ENCODE data around the gene SBK3. TPM values are rescaled to one million over a fixed set of nuclear protein-coding genes. Genes with fewer than 3 reads are reported as not detected.

Gene SBK3, protein sequence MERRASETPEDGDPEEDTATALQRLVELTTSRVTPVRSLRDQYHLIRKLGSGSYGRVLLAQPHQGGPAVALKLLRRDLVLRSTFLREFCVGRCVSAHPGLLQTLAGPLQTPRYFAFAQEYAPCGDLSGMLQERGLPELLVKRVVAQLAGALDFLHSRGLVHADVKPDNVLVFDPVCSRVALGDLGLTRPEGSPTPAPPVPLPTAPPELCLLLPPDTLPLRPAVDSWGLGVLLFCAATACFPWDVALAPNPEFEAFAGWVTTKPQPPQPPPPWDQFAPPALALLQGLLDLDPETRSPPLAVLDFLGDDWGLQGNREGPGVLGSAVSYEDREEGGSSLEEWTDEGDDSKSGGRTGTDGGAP
- polyA plus RNA-seq (2011; rRNA removed) (not detected in 2 replicates), polyA minus RNA-seq (2011; rRNA and poly(A)+ RNA removed) (not detected in 2 replicates)

DNA sequence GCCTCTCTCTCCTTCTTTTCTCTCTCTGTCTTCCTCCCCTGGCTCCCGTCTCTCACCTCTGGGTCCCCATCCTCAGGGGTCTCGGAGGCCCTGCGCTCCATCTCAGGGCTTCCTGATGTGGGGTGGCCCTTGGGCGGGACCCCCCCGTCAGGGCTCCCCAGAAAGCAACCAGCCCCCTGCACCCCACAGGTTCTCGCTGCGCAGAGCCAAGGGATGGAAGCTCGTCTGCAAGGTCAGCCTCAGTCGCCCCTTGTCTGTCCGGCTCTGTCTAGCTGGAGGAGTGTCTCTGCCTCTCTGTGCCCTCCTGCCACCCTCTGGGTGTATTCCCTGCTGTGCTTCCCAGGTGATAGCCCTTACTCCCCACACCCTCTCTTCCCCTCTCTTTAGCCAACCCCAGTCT is at the start of gene SBK3:
SBK3 (minus strand) TSS at position 101 of the 400 bp plus-strand sequence; CDS start at position 101, 0 bp downstream.
- no peak within 1 kb of the TSS for H3K4me3 ChIP-seq (ENCODE audit: low read depth, low read length)
- CTCF ChIA-PET = no interaction called here
- DNase-seq (ENCODE audit: low read depth, low spot score) = no peak
- no peaks in the 10 kb centered on the region for H3K27me3 ChIP-seq (ENCODE audit: control insufficient read depth, insufficient read depth, low read length)
- peaks cover 12% of the 10 kb centered on the region for H3K9me3 ChIP-seq (ENCODE audit: control insufficient read depth, insufficient read depth, low read length)
- peak within 1 kb of the TSS; percentile 11 for H3K27ac ChIP-seq (ENCODE audit: low read depth, low read length)
- POLR2A ChIA-PET = no interaction called here
- TF ChIP-seq, protein P1, sequence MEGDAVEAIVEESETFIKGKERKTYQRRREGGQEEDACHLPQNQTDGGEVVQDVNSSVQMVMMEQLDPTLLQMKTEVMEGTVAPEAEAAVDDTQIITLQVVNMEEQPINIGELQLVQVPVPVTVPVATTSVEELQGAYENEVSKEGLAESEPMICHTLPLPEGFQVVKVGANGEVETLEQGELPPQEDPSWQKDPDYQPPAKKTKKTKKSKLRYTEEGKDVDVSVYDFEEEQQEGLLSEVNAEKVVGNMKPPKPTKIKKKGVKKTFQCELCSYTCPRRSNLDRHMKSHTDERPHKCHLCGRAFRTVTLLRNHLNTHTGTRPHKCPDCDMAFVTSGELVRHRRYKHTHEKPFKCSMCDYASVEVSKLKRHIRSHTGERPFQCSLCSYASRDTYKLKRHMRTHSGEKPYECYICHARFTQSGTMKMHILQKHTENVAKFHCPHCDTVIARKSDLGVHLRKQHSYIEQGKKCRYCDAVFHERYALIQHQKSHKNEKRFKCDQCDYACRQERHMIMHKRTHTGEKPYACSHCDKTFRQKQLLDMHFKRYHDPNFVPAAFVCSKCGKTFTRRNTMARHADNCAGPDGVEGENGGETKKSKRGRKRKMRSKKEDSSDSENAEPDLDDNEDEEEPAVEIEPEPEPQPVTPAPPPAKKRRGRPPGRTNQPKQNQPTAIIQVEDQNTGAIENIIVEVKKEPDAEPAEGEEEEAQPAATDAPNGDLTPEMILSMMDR (IDR thresholded peaks at IDR 0.05; ENCODE audit: low read depth, low read length) = no peak

DNA sequence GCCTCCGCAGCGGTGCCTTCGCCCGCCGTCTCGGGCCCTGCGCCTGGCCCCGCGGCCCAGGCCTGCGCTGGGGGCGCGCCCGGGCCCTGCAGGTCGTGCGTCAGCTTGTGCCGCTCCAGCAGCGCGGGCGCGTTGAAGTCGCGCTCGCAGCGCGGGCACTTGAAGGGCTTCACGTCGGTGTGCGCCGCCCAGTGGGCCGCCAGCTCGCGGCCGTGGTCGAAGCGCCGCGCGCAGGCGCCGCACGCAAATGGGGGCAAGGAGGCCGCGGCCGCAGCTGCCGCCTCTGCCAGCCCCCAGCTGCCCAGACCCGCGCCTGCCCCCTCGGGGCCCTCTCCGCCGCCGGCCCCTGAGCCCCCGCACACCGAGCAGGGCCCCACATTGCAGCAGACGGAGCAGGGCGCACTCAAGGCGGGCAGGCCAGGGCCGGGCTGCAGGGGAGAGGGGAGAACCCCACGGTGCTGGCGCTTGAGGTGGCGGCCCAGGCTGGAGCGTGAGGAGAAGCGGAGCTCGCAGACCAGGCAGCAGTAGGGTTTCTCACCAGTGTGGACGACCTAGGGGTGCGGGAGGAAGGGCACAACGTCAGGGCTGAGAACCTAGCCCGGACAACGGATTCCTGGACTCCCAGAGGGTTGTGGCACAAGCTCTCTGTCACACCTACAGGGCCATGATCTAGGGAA is 47.9 kb upstream of the SBK3 start:
- peaks cover 3% of the 10 kb centered on the region; the same call in 1 of the 2 replicates for H3K9me3 ChIP-seq (ENCODE audit: control insufficient read depth, insufficient read depth, low read length)
- no peak overlapping the region for H3K4me3 ChIP-seq (ENCODE audit: low read depth, low read length)
- POLR2A ChIA-PET = no interaction called here
- DNase-seq (ENCODE audit: low read depth, low spot score) = no peak
- H3K27ac ChIP-seq (ENCODE audit: low read depth, low read length) = no peak overlapping the region
- TF ChIP-seq, protein P1 (IDR thresholded peaks at IDR 0.05; ENCODE audit: low read depth, low read length) = no peak
- CTCF ChIA-PET = interaction anchor here (0.7 to 1.5 kb wide), 2 partner anchors 40 to 126 kb away, joined by 4 to 11 read pairs; no protein-coding TSS in a partner anchor
- H3K27me3 ChIP-seq (ENCODE audit: control insufficient read depth, insufficient read depth, low read length) = no peaks in the 10 kb centered on the region

DNA sequence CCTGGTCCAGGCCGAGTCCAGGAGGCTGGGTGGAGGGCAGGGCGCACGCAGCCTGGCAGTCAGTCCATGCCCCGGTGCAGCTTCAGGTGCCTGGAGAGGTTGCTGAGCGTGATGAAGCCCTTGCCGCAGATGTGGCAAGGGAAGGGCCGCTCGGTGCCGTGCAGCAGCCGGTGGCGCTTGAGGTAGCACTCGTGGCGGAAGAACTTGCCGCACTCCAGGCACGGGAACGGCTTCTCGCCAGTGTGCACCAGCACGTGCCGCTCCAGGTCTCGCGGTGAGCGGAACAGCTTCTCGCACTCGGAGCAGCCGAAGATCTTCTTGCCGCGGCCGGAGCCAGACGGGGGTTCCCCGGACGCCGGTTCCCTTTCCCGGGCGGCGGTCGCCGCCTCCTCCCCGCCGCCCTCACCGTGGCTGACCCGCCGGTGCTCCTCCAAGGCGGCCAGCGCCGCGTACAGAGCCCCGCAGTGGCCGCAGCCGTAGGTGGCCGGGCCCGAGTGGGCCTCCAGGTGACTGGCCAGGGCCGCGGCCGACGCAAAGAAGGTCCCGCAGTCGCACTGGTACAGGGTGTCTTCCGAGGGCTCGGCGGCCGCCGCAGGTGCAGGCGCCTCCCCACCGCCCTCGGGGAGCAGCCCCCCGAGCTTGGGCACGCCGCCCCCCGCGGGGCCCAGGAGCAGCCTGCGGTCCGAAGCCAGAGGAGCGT is 47.2 kb upstream of the SBK3 start:
- TF ChIP-seq, protein P1 (IDR thresholded peaks at IDR 0.05; ENCODE audit: low read depth, low read length) = no peak
- POLR2A ChIA-PET = no interaction called here
- no peak overlapping the region for H3K4me3 ChIP-seq (ENCODE audit: low read depth, low read length)
- H3K27me3 ChIP-seq (ENCODE audit: control insufficient read depth, insufficient read depth, low read length) = no peaks in the 10 kb centered on the region
- CTCF ChIA-PET = no interaction called here
- H3K9me3 ChIP-seq (ENCODE audit: control insufficient read depth, insufficient read depth, low read length) = peaks cover 3% of the 10 kb centered on the region; the same call in 1 of the 2 replicates
- no peak for DNase-seq (ENCODE audit: low read depth, low spot score)
- H3K27ac ChIP-seq (ENCODE audit: low read depth, low read length) = no peak overlapping the region

DNA sequence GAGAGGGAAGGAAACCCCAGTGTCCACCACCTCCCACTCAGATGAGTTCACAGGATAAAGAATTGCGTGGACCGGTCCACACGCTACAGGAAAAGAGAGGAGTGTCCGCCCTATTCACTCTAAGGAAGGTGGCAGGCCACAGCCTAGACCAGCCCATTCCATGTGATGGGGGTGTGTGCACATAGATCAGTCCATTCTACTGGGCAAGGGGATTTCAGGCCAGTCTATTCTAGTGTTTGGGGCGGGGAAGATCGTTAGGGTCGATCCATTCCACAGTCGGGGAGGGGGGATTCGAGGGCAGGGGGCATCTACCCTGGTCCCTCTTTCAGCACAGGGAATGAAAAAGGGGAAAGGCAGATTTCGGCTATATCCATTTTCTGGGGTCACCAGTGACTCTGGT is 46.2 kb upstream of the SBK3 start:
- ChIA-PET CTCF (no interaction called here), POLR2A (no interaction called here)
- no peak overlapping the region for H3K4me3 ChIP-seq (ENCODE audit: low read depth, low read length)
- TF ChIP-seq, protein P1 (IDR thresholded peaks at IDR 0.05; ENCODE audit: low read depth, low read length) = no peak
- no peaks in the 10 kb centered on the region for H3K27me3 ChIP-seq (ENCODE audit: control insufficient read depth, insufficient read depth, low read length)
- H3K27ac ChIP-seq (ENCODE audit: low read depth, low read length) = no peak overlapping the region
- DNase-seq (ENCODE audit: low read depth, low spot score) = no peak
- H3K9me3 ChIP-seq (ENCODE audit: control insufficient read depth, insufficient read depth, low read length) = no peaks in the 10 kb centered on the region

Measured in AG04450 (cell line).